Measurements from ENCODE around the gene NEK6.

DNA sequence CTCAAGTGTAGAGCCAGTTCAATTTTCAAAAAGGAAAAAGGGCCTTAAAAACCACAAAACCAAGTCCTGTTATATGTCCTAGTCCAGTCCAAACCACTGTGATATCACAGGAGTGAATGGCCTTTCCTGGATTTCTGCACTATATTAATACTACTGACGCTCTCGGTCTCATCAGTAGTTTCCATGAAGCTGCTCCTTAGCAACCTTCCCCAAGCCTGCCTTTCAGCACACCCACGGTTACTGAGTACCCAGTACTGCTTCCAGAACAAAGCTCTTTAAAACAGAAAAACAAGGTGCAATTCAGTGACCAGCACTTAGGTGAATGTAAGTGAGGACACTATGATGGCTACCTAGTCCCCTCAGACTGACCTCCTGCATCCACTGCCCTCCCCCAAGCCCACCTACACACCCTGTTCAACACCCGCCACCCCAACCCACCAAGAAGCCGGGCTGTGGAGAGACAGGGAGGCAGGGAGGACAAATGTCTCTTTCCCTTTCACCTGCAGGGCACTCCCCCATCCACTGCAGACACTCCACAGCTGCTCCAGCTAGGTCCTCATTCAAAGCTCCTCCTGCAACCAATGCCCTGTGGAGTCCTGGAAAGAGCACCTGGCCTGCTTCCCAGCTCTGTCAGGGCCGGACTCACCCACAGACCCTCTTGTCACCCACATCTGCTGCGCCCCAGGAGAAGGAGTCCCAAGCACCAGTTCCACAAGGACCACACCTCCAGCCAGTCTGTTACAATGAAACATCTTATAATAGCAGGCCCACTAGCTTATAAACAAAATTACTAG lies 131.6 kb downstream of the NEK6 start:
- TF ChIP-seq, protein P1, sequence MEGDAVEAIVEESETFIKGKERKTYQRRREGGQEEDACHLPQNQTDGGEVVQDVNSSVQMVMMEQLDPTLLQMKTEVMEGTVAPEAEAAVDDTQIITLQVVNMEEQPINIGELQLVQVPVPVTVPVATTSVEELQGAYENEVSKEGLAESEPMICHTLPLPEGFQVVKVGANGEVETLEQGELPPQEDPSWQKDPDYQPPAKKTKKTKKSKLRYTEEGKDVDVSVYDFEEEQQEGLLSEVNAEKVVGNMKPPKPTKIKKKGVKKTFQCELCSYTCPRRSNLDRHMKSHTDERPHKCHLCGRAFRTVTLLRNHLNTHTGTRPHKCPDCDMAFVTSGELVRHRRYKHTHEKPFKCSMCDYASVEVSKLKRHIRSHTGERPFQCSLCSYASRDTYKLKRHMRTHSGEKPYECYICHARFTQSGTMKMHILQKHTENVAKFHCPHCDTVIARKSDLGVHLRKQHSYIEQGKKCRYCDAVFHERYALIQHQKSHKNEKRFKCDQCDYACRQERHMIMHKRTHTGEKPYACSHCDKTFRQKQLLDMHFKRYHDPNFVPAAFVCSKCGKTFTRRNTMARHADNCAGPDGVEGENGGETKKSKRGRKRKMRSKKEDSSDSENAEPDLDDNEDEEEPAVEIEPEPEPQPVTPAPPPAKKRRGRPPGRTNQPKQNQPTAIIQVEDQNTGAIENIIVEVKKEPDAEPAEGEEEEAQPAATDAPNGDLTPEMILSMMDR (conservative IDR thresholded peaks at IDR 0.05; ENCODE audit: low read length), result no peak
- no peak for TF ChIP-seq EZH2phosphoT487 (IDR thresholded peaks at IDR 0.05; ENCODE audit: borderline replicate concordance, low read depth, low read length)
